Osteoblast (primary cell): ENCODE measurements around the gene CD300C. TPM values are rescaled to one million over a fixed set of nuclear protein-coding genes. Genes with fewer than 3 reads are reported as not detected.

Source experiments
- DNase-seq: peaks from one replicate; pipeline ENCODE4 v3.0.0; 2011; ENCODE audit warnings: low spot score, mixed read lengths; ENCODE audit not compliant: insufficient read length; ENCODE audit errors: missing footprints
- H2AFZ ChIP-seq: 2 replicates; pipeline ENCODE4 v1.6.0; 2011; ENCODE audit warnings: mild to moderate bottlenecking, low read length
- H3K27ac ChIP-seq: 2 replicates; pipeline ENCODE4 v1.5.1; 2011; ENCODE audit warnings: mild to moderate bottlenecking, low read depth, low read length, moderate library complexity
- H3K27me3 ChIP-seq: 2 replicates; pipeline ENCODE4 v1.6.0; 2012; ENCODE audit warnings: mild to moderate bottlenecking, control low read depth, inconsistent platforms, low read length, moderate library complexity; ENCODE audit not compliant: insufficient read depth
- H3K36me3 ChIP-seq: 2 replicates; pipeline ENCODE4 v1.5.1; 2011; ENCODE audit warnings: mild to moderate bottlenecking, low read length, control low read depth, moderate library complexity; ENCODE audit not compliant: insufficient read depth
- H3K4me1 ChIP-seq: 2 replicates; pipeline ENCODE4 v1.5.1; 2011; ENCODE audit warnings: mild to moderate bottlenecking, low read length, control low read depth, moderate library complexity; ENCODE audit not compliant: insufficient read depth
- H3K4me2 ChIP-seq: 2 replicates; pipeline ENCODE4 v1.6.0; 2011; ENCODE audit warnings: mild to moderate bottlenecking, low read length; ENCODE audit not compliant: insufficient read depth
- H3K4me3 ChIP-seq: fragments of 200-600 bp; sonication (generic); 3 replicates; pipeline ENCODE4 v1.5.1; 2012; ENCODE audit warnings: mild to moderate bottlenecking, low read length, inconsistent platforms; ENCODE audit not compliant: insufficient read depth
- H3K79me2 ChIP-seq: 2 replicates; pipeline ENCODE4 v1.6.0; 2012; ENCODE audit warnings: mild to moderate bottlenecking, low read length, control low read depth, inconsistent platforms; ENCODE audit not compliant: insufficient read depth
- H3K9me3 ChIP-seq: 2 replicates; pipeline ENCODE4 v1.5.1; 2011; ENCODE audit warnings: low read depth, low read length, control low read depth
- H4K20me1 ChIP-seq: 2 replicates; pipeline ENCODE4 v1.6.0; 2012; ENCODE audit warnings: mild to moderate bottlenecking, low read length, control low read depth; ENCODE audit not compliant: insufficient read depth
- total RNA-seq: library from RNA; depleted of rRNA; stranded (reverse); fragments of >200 nt; gene quantifications from 2 replicates; pipeline ENCODE4 v1.2.3, GENCODE V29; 2012
- TF ChIP-seq, protein P1 (sequence below): IDR thresholded peaks from 2 replicates; pipeline ENCODE4 v1.5.1; 2011; ENCODE audit warnings: mild to moderate bottlenecking, low read depth, low read length, moderate library complexity; ENCODE audit errors: extremely low read depth

The CD300C gene
- total RNA-seq, 1 donor, result not detected

- H2AFZ ChIP-seq, result no peak overlapping the region
- H3K4me2 ChIP-seq, result no peak overlapping the region
- H3K4me1 ChIP-seq, result peaks cover 14% of the 10 kb centered on the region
- no peaks in the 10 kb centered on the region for H3K36me3 ChIP-seq
- no peak for DNase-seq
- no peak overlapping the region for H3K4me3 ChIP-seq
- no peak overlapping the region for H3K27ac ChIP-seq
- TF ChIP-seq, protein P1, sequence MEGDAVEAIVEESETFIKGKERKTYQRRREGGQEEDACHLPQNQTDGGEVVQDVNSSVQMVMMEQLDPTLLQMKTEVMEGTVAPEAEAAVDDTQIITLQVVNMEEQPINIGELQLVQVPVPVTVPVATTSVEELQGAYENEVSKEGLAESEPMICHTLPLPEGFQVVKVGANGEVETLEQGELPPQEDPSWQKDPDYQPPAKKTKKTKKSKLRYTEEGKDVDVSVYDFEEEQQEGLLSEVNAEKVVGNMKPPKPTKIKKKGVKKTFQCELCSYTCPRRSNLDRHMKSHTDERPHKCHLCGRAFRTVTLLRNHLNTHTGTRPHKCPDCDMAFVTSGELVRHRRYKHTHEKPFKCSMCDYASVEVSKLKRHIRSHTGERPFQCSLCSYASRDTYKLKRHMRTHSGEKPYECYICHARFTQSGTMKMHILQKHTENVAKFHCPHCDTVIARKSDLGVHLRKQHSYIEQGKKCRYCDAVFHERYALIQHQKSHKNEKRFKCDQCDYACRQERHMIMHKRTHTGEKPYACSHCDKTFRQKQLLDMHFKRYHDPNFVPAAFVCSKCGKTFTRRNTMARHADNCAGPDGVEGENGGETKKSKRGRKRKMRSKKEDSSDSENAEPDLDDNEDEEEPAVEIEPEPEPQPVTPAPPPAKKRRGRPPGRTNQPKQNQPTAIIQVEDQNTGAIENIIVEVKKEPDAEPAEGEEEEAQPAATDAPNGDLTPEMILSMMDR, result no peak
- no peaks in the 10 kb centered on the region for H4K20me1 ChIP-seq
- no peaks in the 10 kb centered on the region for H3K9me3 ChIP-seq
- no peaks in the 10 kb centered on the region for H3K79me2 ChIP-seq
- no peaks in the 10 kb centered on the region for H3K27me3 ChIP-seq
Observed at GRCh38 chr17:74516561-74517328, 29.2 kb downstream of the CD300C start.

- H4K20me1 ChIP-seq, result no peaks in the 10 kb centered on the region
- H3K9me3 ChIP-seq, result no peaks in the 10 kb centered on the region
- H3K27me3 ChIP-seq, result no peaks in the 10 kb centered on the region
- no peak overlapping the region for H3K4me2 ChIP-seq
- DNase-seq, result no peak
- peaks cover 14% of the 10 kb centered on the region for H3K4me1 ChIP-seq
- H3K4me3 ChIP-seq, result no peak overlapping the region
- no peaks in the 10 kb centered on the region for H3K79me2 ChIP-seq
- TF ChIP-seq, protein P1, result no peak
- H3K36me3 ChIP-seq, result no peaks in the 10 kb centered on the region
- H3K27ac ChIP-seq, result no peak overlapping the region
- H2AFZ ChIP-seq, result no peak overlapping the region
Observed at GRCh38 chr17:74515941-74516340, 30.0 kb downstream of the CD300C start.

- H3K4me2 ChIP-seq, result no peak overlapping the region
- no peak for DNase-seq
- TF ChIP-seq, protein P1, result no peak
- H4K20me1 ChIP-seq, result no peaks in the 10 kb centered on the region
- H3K36me3 ChIP-seq, result no peaks in the 10 kb centered on the region
- H3K27ac ChIP-seq, result no peak overlapping the region
- H2AFZ ChIP-seq, result no peak overlapping the region
- peaks cover 14% of the 10 kb centered on the region for H3K4me1 ChIP-seq
- no peak overlapping the region for H3K4me3 ChIP-seq
- no peaks in the 10 kb centered on the region for H3K9me3 ChIP-seq
- H3K79me2 ChIP-seq, result no peaks in the 10 kb centered on the region
- H3K27me3 ChIP-seq, result no peaks in the 10 kb centered on the region
Observed at GRCh38 chr17:74514632-74515334, 31.1 kb downstream of the CD300C start.

- Histone ChIP-seq H3K9me3 (no peaks in the 10 kb centered on the region), H4K20me1 (no peaks in the 10 kb centered on the region), H2AFZ (no peak overlapping the region), H3K4me3 (no peak overlapping the region), H3K4me2 (no peak overlapping the region), H3K4me1 (peaks cover 14% of the 10 kb centered on the region), H3K79me2 (no peaks in the 10 kb centered on the region), H3K27ac (peak overlapping the region; percentile 8), H3K36me3 (no peaks in the 10 kb centered on the region), H3K27me3 (no peaks in the 10 kb centered on the region)
- TF ChIP-seq, protein P1, result no peak
- DNase-seq, result no peak
Observed at GRCh38 chr17:74513987-74514631, 31.8 kb downstream of the CD300C start.
